ENCODE results near the gene ITGA7. TPM values are rescaled to one million over a fixed set of nuclear protein-coding genes. Genes with fewer than 3 reads are reported as not detected.

Gene ITGA7
- total RNA-seq, 4 donors from 2014 or later = 9.5 to 20.6 (median 15.8) TPM

GRCh38 chr12:55724226-55724939 is 16.7 kb upstream of the ITGA7 start:
- DNase-seq (ENCODE audit: low spot score in 2 of 2) = peak; percentile 84 to 86
- H3K4me1 ChIP-seq = peaks cover 69% of the 10 kb centered on the region

DNA sequence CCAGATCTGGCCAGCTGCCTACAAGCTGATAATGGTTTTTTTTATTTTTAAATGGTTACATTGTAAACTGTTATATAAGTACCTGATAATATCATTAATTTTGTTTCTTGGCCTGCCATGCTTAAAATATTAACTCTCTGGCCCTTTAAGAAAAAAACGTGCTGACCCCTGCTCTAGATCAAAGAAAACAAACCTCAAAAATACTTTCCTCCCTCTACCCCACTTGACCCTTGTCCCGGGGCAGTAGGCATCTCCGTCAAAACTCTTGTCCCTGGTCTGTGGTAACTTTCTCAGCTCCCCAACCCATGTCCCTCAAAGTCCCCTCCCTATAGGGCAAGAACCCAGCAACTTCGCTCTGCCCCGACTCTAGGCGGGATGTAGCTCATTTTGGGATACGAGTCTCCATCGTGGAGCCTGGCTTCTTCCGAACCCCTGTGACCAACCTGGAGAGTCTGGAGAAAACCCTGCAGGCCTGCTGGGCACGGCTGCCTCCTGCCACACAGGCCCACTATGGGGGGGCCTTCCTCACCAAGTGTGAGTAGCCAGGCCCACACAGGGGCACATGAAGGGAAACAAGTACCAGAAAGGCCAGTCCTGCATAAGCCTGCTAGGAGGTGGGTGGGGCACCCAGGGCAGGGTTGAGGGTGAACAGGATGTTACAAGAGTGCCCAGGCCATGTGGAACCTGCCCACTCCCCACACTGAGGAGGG is 16.0 kb upstream of the ITGA7 start:
- no peaks in the 10 kb centered on the region for H3K27me3 ChIP-seq
- H3K9me3 ChIP-seq = no peaks in the 10 kb centered on the region
- peak overlapping the region; percentile 1 for H3K27ac ChIP-seq
- H3K36me3 ChIP-seq = peaks cover 36% of the 10 kb centered on the region
- DNase-seq (ENCODE audit: low spot score in 2 of 2) = peak in 1 of 2 donors; percentile 63
- 58% methylated on average over 6 of the region's 10 CpGs for WGBS
- H3K4me1 ChIP-seq = peaks cover 76% of the 10 kb centered on the region
- no peak for TF ChIP-seq POLR2A (IDR thresholded peaks at IDR 0.05)
- TF ChIP-seq, protein P1, sequence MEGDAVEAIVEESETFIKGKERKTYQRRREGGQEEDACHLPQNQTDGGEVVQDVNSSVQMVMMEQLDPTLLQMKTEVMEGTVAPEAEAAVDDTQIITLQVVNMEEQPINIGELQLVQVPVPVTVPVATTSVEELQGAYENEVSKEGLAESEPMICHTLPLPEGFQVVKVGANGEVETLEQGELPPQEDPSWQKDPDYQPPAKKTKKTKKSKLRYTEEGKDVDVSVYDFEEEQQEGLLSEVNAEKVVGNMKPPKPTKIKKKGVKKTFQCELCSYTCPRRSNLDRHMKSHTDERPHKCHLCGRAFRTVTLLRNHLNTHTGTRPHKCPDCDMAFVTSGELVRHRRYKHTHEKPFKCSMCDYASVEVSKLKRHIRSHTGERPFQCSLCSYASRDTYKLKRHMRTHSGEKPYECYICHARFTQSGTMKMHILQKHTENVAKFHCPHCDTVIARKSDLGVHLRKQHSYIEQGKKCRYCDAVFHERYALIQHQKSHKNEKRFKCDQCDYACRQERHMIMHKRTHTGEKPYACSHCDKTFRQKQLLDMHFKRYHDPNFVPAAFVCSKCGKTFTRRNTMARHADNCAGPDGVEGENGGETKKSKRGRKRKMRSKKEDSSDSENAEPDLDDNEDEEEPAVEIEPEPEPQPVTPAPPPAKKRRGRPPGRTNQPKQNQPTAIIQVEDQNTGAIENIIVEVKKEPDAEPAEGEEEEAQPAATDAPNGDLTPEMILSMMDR (IDR thresholded peaks at IDR 0.05) = no peak
- no peak for TF ChIP-seq EP300 (IDR thresholded peaks at IDR 0.05)
- TF ChIP-seq POLR2AphosphoS5 (IDR thresholded peaks at IDR 0.05) = no peak
- H3K4me3 ChIP-seq = no peak overlapping the region

More at GRCh38 chr12:55724226-55724939, 16.7 kb upstream of the ITGA7 start:
- TF ChIP-seq POLR2AphosphoS5 (IDR thresholded peaks at IDR 0.05) (no peak), POLR2A (IDR thresholded peaks at IDR 0.05) (no peak), EP300 (IDR thresholded peaks at IDR 0.05) (no peak)
- TF ChIP-seq, protein P1 (IDR thresholded peaks at IDR 0.05) = peak; percentile 40 to 71
- H3K4me3 ChIP-seq = no peak overlapping the region
- no peaks in the 10 kb centered on the region for H3K27me3 ChIP-seq
- H3K27ac ChIP-seq = peak overlapping the region; percentile 1
- H3K36me3 ChIP-seq = peaks cover 33% of the 10 kb centered on the region
- 34% methylated on average over 11 of the region's 11 CpGs for WGBS
- H3K9me3 ChIP-seq = no peaks in the 10 kb centered on the region

GRCh38 chr12:55722948-55723347 is 15.2 kb upstream of the ITGA7 start:
- H3K9me3 ChIP-seq = no peaks in the 10 kb centered on the region
- H3K36me3 ChIP-seq = peaks cover 36% of the 10 kb centered on the region
- TF ChIP-seq EP300 (IDR thresholded peaks at IDR 0.05) (no peak), POLR2A (IDR thresholded peaks at IDR 0.05) (no peak), POLR2AphosphoS5 (IDR thresholded peaks at IDR 0.05) (no peak)
- TF ChIP-seq, protein P1 (IDR thresholded peaks at IDR 0.05) = no peak
- H3K27ac ChIP-seq = no peak overlapping the region
- no peaks in the 10 kb centered on the region for H3K27me3 ChIP-seq
- H3K4me1 ChIP-seq = peaks cover 82% of the 10 kb centered on the region
- 89% methylated on average over 8 of the region's 8 CpGs for WGBS
- DNase-seq (ENCODE audit: low spot score in 2 of 2) = peak in 1 of 2 donors; percentile 54
- H3K4me3 ChIP-seq = no peak overlapping the region

GRCh38 chr12:55721601-55722213 is 14.0 kb upstream of the ITGA7 start:
- H3K27me3 ChIP-seq = no peaks in the 10 kb centered on the region
- H3K27ac ChIP-seq = peak overlapping the region; percentile 29
- H3K36me3 ChIP-seq = peaks cover 34% of the 10 kb centered on the region
- 74% methylated on average over 14 of the region's 14 CpGs for WGBS
- no peaks in the 10 kb centered on the region for H3K9me3 ChIP-seq
- H3K4me1 ChIP-seq = peaks cover 82% of the 10 kb centered on the region
- no peak overlapping the region for H3K4me3 ChIP-seq
- no peak for DNase-seq (ENCODE audit: low spot score in 2 of 2)
- TF ChIP-seq EP300 (IDR thresholded peaks at IDR 0.05) (no peak), POLR2AphosphoS5 (IDR thresholded peaks at IDR 0.05) (no peak), POLR2A (IDR thresholded peaks at IDR 0.05) (no peak)
- TF ChIP-seq, protein P1 (IDR thresholded peaks at IDR 0.05) = no peak
